ENCODE data around the gene MPZ.
"Not testable (repeated sequence)": the region's sequence is repeated elsewhere in the genome, so short reads cannot be mapped to it uniquely, and the experiment has no call there.

Gene MPZ

DNA sequence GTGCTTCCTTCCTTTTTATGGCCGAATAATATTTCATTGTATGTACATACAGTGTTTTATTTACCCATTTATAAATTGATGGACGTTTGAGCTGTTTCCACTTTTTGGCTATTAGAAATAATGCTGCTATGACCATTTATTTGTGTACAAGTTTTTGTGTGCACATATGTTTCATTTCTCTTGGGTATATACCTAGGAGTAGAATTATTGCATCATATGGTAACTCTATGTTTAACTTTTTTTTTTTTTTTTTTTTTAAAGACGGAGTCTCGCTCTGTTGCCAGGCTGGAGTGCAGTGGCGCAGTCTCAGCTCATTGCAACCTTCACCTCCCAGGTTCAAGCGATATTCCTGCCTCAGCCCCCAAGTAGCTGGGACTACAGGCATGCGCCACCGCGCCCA is 23.4 kb upstream of the MPZ start:
- Histone ChIP-seq H3K4me3 (ENCODE audit: low read depth, low read length) (no peak overlapping the region), H3K9me3 (ENCODE audit: control insufficient read depth, insufficient read depth, low read depth, low read length) (no peaks in the 10 kb centered on the region), H3K27ac (ENCODE audit: extremely low read depth, low read depth, low read length) (no peak overlapping the region), H3K4me1 (ENCODE audit: control insufficient read depth, insufficient read depth, low read length) (no peaks in the 10 kb centered on the region), H3K36me3 (ENCODE audit: control insufficient read depth in 2 of 2, insufficient read depth in 1 of 2, low read length in 2 of 2) (peaks cover 68 to 94% of the 10 kb centered on the region in 2 experiments)
- ChIA-PET POLR2A (interaction anchor here (0.7 kb wide), 1 partner anchor 19 kb away, joined by 4 read pairs; no protein-coding TSS in a partner anchor), CTCF (interaction anchor here (0.6 to 1.3 kb wide), 2 partner anchors 12 to 121 kb away, joined by 3 read pairs; no protein-coding TSS in a partner anchor)
- no peak for TF ChIP-seq ZNF274 (IDR thresholded peaks at IDR 0.05; ENCODE audit: low read length)
- no peak for TF ChIP-seq ZNF274 (tag by site-specific recombination; IDR thresholded peaks at IDR 0.05; ENCODE audit: borderline replicate concordance)
- no peak for TF ChIP-seq ZNF133 (tag by site-specific recombination; IDR thresholded peaks at IDR 0.05)
- peak; percentile 60; the same call in 1 of the 2 replicates for TF ChIP-seq ZNF146 (tag by site-specific recombination; IDR thresholded peaks at IDR 0.05)
- TF ChIP-seq KLF1 (tag by site-specific recombination; IDR thresholded peaks at IDR 0.05) = no peak

DNA sequence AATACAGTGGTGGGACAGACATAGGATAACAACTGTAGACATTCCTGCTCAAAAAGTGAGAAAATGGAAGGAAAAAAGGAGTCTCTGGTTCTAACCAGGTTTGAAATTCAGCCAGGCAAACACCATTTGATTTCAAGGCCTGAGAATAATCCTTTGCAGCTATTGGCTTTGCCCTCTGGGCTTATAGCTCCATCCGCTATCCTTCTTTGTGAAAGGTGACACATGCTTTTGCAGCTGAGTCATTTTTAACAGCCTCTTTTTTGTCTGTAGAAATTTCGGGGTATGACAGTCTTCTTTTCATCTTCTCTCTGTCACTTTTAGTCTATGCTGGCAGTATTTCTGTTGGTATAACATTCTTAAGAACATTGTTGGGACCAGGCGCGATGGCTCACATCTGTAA is 20.6 kb upstream of the MPZ start:
- POLR2A ChIA-PET = no interaction called here
- H3K36me3 ChIP-seq (ENCODE audit: control insufficient read depth in 2 of 2, insufficient read depth in 1 of 2, low read length in 2 of 2) = peaks cover 71 to 89% of the 10 kb centered on the region in 2 experiments
- no peaks in the 10 kb centered on the region for H3K9me3 ChIP-seq (ENCODE audit: control insufficient read depth, insufficient read depth, low read depth, low read length)
- no peak overlapping the region for H3K4me3 ChIP-seq (ENCODE audit: low read depth, low read length)
- TF ChIP-seq OSR2 (tag by site-specific recombination; IDR thresholded peaks at IDR 0.05) = no peak
- TF ChIP-seq ZNF223 (tag by site-specific recombination; IDR thresholded peaks at IDR 0.05) = no peak
- TF ChIP-seq SCRT2 (tag by site-specific recombination; IDR thresholded peaks at IDR 0.05) = peak; percentile 59; the same call in 1 of the 2 replicates
- CTCF ChIA-PET = interaction anchor here (0.7 kb wide), 1 partner anchor 138 kb away, joined by 5 read pairs; no protein-coding TSS in a partner anchor
- no peak overlapping the region for H3K27ac ChIP-seq (ENCODE audit: extremely low read depth, low read depth, low read length)
- H3K4me1 ChIP-seq (ENCODE audit: control insufficient read depth, insufficient read depth, low read length) = no peaks in the 10 kb centered on the region

DNA sequence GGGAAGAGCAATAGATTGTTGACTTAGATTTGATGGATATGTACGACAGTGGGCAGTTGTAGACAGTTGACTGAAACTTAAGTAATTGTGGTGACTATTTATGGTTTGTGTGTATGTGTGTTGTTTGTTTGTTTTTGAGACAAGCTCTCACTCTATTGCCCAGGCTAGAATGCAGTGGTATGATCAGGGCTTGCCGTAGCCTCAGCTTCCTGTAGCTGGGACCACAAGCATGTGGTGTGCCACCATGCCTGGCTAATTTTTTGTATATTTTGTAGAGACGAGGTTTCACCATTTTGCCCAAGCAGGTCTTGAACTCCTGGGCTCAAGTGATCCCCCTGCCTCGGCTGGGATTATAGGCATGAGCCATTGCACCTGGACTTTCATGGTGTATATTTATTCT is 14.3 kb upstream of the MPZ start:
- H3K27ac ChIP-seq (ENCODE audit: extremely low read depth, low read depth, low read length) = no peak overlapping the region
- no peaks in the 10 kb centered on the region for H3K9me3 ChIP-seq (ENCODE audit: control insufficient read depth, insufficient read depth, low read depth, low read length)
- no peak overlapping the region for H3K4me3 ChIP-seq (ENCODE audit: low read depth, low read length)
- H3K36me3 ChIP-seq (ENCODE audit: control insufficient read depth in 2 of 2, insufficient read depth in 1 of 2, low read length in 2 of 2) = peaks cover 41 to 47% of the 10 kb centered on the region in 2 experiments
- POLR2A ChIA-PET = interaction anchor here (1.5 kb wide), 1 partner anchor 66 kb away, joined by 3 read pairs; no protein-coding TSS in a partner anchor
- CTCF ChIA-PET = no interaction called here
- no peaks in the 10 kb centered on the region for H3K4me1 ChIP-seq (ENCODE audit: control insufficient read depth, insufficient read depth, low read length)
- TF ChIP-seq ZBTB7A (tag by site-specific recombination; IDR thresholded peaks at IDR 0.05; ENCODE audit: low read depth) = no peak
- TF ChIP-seq ZEB2 (tag by site-specific recombination; IDR thresholded peaks at IDR 0.05) = no peak
- TF ChIP-seq SP2 (tag by site-specific recombination; IDR thresholded peaks at IDR 0.05) = no peak
- no peak for TF ChIP-seq GLIS2 (tag by site-specific recombination; IDR thresholded peaks at IDR 0.05)
- no peak for TF ChIP-seq ZNF324 (tag by site-specific recombination; IDR thresholded peaks at IDR 0.05)
- TF ChIP-seq, protein P1, sequence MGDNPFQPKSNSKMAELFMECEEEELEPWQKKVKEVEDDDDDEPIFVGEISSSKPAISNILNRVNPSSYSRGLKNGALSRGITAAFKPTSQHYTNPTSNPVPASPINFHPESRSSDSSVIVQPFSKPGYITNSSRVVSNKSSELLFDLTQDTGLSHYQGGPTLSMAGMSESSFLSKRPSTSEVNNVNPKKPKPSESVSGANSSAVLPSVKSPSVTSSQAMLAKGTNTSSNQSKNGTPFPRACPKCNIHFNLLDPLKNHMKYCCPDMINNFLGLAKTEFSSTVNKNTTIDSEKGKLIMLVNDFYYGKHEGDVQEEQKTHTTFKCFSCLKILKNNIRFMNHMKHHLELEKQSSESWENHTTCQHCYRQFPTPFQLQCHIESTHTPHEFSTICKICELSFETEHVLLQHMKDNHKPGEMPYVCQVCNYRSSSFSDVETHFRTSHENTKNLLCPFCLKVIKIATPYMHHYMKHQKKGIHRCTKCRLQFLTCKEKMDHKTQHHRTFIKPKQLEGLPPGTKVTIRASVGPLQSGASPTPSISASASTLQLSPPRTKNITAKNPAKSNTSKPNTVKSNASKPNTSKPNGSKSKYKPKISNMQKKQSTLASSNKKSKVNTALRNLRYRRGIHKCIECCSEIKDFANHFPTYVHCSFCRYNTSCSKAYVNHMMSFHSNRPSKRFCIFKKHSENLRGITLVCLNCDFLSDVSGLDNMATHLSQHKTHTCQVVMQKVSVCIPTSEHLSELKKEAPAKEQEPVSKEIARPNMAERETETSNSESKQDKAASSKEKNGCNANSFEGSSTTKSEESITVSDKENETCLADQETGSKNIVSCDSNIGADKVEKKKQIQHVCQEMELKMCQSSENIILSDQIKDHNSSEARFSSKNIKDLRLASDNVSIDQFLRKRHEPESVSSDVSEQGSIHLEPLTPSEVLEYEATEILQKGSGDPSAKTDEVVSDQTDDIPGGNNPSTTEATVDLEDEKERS (tag by site-specific recombination; IDR thresholded peaks at IDR 0.05) = no peak
- no peak for TF ChIP-seq ZNF248 (tag by site-specific recombination; IDR thresholded peaks at IDR 0.05)
- no peak for TF ChIP-seq ZNF530 (tag by site-specific recombination; IDR thresholded peaks at IDR 0.05; ENCODE audit: low read depth)

DNA sequence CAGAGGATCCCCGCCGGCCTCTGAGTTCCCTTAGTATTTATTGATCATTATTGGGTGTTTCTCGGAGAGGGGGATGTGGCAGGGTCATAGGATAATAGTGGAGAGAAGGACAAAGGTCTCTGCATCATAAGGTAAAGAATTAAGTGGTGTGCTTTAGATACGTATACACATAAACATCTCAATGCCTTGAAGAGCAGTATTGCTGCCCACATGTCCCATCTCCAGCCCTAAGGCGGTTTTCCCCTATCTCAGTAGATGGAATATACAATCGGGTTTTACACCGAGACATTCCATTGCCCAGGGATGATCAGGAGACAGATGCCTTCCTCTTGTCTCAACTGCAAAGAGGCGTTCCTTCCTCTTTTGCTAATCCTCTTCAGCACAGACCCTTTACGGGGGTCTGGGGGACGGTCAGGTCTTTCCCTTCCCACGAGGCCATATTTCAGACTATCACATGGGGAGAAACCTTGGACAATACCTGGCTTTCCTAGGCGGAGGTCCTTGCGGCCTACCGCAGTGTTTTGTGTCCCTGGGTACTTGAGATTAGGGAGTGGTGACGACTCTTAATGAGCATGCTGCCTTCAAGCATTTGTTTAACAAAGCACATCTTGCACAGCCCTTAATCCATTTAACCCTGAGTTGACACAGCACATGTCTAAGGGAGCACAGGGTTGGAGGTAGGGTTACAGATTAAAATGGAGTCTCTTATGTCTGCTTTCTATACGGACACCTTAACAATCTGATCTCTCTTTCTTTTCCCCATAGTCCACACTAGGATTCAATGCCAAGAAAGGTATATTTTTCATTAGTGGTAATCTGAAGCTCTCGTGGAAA is 6.3 kb upstream of the MPZ start:
- ChIA-PET POLR2A (interaction anchor here (2.4 kb wide), 1 partner anchor 13 kb away, joined by 11 read pairs; no protein-coding TSS in a partner anchor), CTCF (interaction anchor here (0.7 kb wide), 2 partner anchors 13 to 66 kb away, joined by 3 read pairs; no protein-coding TSS in a partner anchor)
- H3K9me3 ChIP-seq (ENCODE audit: control insufficient read depth, insufficient read depth, low read depth, low read length) = not testable (repeated sequence)

More for the DNA sequence above, 6.3 kb upstream of the MPZ start:
- not testable (repeated sequence) for H3K36me3 ChIP-seq (ENCODE audit: control insufficient read depth in 2 of 2, insufficient read depth in 1 of 2, low read length in 2 of 2); H3K27ac ChIP-seq (ENCODE audit: extremely low read depth, low read depth, low read length); H3K4me3 ChIP-seq (ENCODE audit: low read depth, low read length); H3K4me1 ChIP-seq (ENCODE audit: control insufficient read depth, insufficient read depth, low read length)
